Thoracic aorta (tissue), 2 donors: ENCODE data around the gene SGTA. TPM values are rescaled to one million over a fixed set of nuclear protein-coding genes. Genes with fewer than 3 reads are reported as not detected.
"Not testable (repeated sequence)": the region's sequence is repeated elsewhere in the genome, so short reads cannot be mapped to it uniquely, and the experiment has no call there.

Experiments used
- ATAC-seq: fragments of 150-250 bp; one replicate; pipeline ENCODE4 v1.8.0; 2017; ENCODE audit warnings: low read depth; ENCODE audit not compliant: insufficient number of reproducible peaks, low FRiP score
- DNase-seq: peaks from one replicate; pipeline ENCODE4 v3.0.0-alpha.2; 2020; ENCODE audit warnings: low spot score
- H3K27ac ChIP-seq, 2 donors: fragments of 200-600 bp; sonication (generic); 1 replicate in 1 of 2; 2 replicates in 1 of 2; pipeline ENCODE4 v1.5.1; 2016; ENCODE audit warnings: mild to moderate bottlenecking in 2 of 2, moderate library complexity in 2 of 2
- H3K27me3 ChIP-seq: fragments of 200-600 bp; sonication (generic); replicated peaks from 2 replicates; pipeline ENCODE4 v1.6.0; 2016; ENCODE audit warnings: mild to moderate bottlenecking; ENCODE audit not compliant: insufficient read depth
- H3K36me3 ChIP-seq: fragments of 200-600 bp; sonication (generic); one replicate; pipeline ENCODE4 v1.5.1; 2016
- H3K4me1 ChIP-seq, 2 donors: fragments of 200-600 bp; sonication (generic); 1 replicate in 1 of 2; 2 replicates in 1 of 2; pipeline versions ENCODE4 v1.5.1 to v1.6.0; 2016; ENCODE audit warnings: low read depth in 2 of 2, mild to moderate bottlenecking in 1 of 2; ENCODE audit not compliant: control insufficient read depth in 1 of 2
- H3K4me3 ChIP-seq: fragments of 200-600 bp; sonication (generic); 2 replicates; pipeline ENCODE4 v1.5.1; 2016; ENCODE audit warnings: mild to moderate bottlenecking
- H3K9me3 ChIP-seq: fragments of 200-600 bp; sonication (generic); 2 replicates; pipeline ENCODE4 v1.5.1; 2016
- total RNA-seq, 2 donors: library from RNA; depleted of rRNA; stranded (reverse); fragments of >200 nt; gene quantifications; one replicate each; pipeline versions ENCODE4 v1.1.0 to v1.2.3, GENCODE V29; 2016
- TF ChIP-seq, protein P1 (sequence below): fragments of 200-600 bp; sonication (generic); IDR thresholded peaks from one replicate; pipeline ENCODE4 v1.5.1; 2019; ENCODE audit warnings: antibody characterized with exemption

Gene SGTA
- total RNA-seq, 2 donors from 2014 or later: 43.7 to 46.4 TPM

DNA sequence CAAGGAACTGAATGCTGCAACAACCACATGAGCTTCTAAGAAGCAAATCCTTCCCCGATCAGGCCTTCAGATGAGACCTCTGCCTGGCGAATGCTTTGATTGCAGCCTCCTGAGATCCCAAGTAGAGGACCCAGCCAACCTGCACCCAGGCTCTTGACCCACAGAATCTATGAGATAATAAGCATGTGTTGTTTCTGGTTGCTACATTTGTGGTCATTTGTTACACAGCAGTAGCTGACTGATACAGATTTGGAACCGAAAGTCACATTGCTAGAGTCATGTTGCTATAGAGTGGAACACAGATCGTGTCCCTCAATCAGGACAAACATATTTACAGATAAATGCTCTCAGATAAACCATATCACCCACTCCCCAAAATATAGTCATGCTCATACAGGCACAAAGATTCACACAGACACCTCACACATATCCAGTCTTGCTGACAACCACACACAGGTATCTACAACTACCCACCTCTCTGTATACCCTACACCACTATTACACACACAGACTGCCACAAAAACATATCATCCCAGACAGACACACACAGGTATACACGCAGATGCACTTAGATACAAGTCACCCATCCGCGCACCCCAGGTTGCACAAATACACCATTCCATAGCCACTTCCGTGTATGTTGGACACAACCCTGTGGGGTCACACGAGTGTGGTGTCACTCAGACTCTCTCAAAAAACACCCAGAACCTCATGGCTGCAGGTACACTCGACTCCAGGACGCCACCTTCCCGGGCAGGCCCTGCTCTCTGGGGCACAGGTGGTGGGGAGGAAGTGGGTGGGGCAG, 67.4 kb downstream of the SGTA start:
- peaks cover 5% of the 10 kb centered on the region for H3K9me3 ChIP-seq
- DNase-seq: no peak
- H3K27ac ChIP-seq: no peak overlapping the region
- no peaks in the 10 kb centered on the region for H3K27me3 ChIP-seq
- no peaks in the 10 kb centered on the region for H3K36me3 ChIP-seq
- no peak for ATAC-seq
- peaks cover 3 to 11% of the 10 kb centered on the region in 2 donors for H3K4me1 ChIP-seq
- H3K4me3 ChIP-seq: no peak overlapping the region
- TF ChIP-seq, protein P1, sequence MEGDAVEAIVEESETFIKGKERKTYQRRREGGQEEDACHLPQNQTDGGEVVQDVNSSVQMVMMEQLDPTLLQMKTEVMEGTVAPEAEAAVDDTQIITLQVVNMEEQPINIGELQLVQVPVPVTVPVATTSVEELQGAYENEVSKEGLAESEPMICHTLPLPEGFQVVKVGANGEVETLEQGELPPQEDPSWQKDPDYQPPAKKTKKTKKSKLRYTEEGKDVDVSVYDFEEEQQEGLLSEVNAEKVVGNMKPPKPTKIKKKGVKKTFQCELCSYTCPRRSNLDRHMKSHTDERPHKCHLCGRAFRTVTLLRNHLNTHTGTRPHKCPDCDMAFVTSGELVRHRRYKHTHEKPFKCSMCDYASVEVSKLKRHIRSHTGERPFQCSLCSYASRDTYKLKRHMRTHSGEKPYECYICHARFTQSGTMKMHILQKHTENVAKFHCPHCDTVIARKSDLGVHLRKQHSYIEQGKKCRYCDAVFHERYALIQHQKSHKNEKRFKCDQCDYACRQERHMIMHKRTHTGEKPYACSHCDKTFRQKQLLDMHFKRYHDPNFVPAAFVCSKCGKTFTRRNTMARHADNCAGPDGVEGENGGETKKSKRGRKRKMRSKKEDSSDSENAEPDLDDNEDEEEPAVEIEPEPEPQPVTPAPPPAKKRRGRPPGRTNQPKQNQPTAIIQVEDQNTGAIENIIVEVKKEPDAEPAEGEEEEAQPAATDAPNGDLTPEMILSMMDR: no peak

DNA sequence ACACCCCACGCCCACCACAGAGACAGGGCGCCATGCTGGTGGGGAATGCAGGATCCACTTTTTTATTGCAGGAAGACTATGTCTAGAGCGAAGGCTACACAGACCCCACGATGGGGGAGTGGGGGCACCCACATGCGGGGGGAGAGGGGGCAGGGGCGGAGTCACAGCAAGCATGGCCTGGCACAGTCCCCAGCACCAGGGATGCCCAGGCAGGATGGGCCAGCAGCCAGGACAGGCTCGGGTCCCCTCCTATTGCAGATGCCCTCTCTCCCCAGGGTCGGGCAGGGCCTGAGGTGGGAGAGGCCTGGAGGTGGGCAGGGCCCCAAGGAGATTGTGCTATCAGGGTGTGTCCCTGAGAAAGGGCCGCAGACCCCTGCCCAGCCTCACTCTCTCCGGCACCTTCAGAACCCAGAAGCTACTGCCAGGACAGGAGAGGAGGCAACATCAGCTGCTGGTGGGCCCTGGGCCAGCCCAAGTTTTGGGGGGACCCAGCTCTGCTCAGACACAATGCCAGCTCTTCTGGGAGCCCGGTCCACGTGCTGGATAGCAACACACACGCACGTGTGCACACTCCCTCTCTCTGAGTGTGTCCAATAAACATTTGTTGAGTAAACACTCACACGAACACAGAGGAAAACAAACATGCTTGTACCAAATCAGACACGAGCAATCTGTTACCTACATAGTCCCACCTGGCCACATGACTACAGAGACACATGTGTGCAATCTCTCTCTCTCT, 68.4 kb downstream of the SGTA start:
- no peaks in the 10 kb centered on the region for H3K27me3 ChIP-seq
- H3K4me3 ChIP-seq: no peak overlapping the region
- H3K9me3 ChIP-seq: peaks cover 5% of the 10 kb centered on the region
- TF ChIP-seq, protein P1: no peak
- H3K27ac ChIP-seq: no peak overlapping the region
- no peak for DNase-seq
- H3K4me1 ChIP-seq: peaks cover 0 to 2% of the 10 kb centered on the region in 2 donors
- H3K36me3 ChIP-seq: no peaks in the 10 kb centered on the region
- ATAC-seq: no peak

DNA sequence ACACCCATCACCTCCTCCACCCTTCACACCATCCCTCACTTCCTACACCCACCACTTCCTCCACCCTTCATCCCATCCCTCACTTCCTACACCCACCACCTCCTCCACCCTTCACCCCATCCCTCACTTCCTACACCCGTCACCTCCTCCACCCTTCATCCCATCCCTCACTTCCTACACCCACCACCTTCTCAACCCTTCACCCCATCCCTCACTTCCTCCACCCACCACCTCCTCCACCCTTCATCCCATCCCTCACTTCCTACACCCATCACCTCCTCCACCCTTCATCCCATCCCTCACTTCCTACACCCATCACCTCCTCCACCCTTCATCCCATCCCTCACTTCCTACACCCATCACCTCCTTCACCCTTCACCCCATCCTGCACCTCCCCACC, 69.0 kb downstream of the SGTA start:
- DNase-seq, H3K4me1 ChIP-seq, H3K9me3 ChIP-seq, H3K36me3 ChIP-seq, H3K27ac ChIP-seq, ATAC-seq, H3K4me3 ChIP-seq, H3K27me3 ChIP-seq: not testable (repeated sequence)

DNA sequence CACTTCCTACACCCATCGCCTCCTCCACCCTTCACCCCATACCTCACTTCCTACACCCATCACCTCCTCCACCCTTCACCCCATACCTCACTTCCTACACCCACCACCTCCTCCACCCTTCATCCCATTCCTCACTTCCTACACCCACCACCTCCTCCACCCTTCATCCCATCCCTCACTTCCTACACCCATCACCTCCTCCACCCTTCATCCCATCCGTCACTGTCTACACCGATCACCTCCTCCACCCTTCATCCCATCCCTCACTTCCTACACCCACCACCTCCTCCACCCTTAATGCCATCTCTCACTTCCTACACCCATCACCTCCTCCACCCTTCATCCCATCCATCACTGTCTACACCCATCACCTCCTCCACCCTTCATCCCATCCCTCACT, 69.9 kb downstream of the SGTA start:
- not testable (repeated sequence) for H3K27ac ChIP-seq, H3K4me1 ChIP-seq, DNase-seq, H3K9me3 ChIP-seq, H3K4me3 ChIP-seq, ATAC-seq, H3K36me3 ChIP-seq, H3K27me3 ChIP-seq

DNA sequence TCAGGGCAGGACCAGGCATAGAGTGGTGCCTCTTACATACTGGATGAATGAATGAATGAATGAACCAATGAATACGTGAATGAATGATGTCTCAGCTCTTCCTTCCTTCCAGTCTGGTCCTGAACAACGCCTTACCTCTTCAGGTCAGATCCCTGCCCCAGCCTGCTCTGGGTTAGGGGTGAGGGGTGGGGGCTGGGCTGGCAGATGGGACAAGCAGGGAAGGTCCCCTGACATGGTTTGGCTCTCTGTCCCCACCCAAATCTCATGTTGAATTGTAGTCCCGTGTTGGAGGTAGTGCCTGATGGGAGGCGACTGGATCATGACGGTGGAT, 71.2 kb downstream of the SGTA start:
- H3K36me3 ChIP-seq: no peaks in the 10 kb centered on the region
- H3K4me1 ChIP-seq: no peaks in the 10 kb centered on the region
- DNase-seq (no peak), ATAC-seq (no peak)
- H3K27me3 ChIP-seq: no peaks in the 10 kb centered on the region
- H3K27ac ChIP-seq: no peak overlapping the region
- peaks cover 5% of the 10 kb centered on the region for H3K9me3 ChIP-seq
- TF ChIP-seq, protein P1: no peak
- H3K4me3 ChIP-seq: no peak overlapping the region

DNA sequence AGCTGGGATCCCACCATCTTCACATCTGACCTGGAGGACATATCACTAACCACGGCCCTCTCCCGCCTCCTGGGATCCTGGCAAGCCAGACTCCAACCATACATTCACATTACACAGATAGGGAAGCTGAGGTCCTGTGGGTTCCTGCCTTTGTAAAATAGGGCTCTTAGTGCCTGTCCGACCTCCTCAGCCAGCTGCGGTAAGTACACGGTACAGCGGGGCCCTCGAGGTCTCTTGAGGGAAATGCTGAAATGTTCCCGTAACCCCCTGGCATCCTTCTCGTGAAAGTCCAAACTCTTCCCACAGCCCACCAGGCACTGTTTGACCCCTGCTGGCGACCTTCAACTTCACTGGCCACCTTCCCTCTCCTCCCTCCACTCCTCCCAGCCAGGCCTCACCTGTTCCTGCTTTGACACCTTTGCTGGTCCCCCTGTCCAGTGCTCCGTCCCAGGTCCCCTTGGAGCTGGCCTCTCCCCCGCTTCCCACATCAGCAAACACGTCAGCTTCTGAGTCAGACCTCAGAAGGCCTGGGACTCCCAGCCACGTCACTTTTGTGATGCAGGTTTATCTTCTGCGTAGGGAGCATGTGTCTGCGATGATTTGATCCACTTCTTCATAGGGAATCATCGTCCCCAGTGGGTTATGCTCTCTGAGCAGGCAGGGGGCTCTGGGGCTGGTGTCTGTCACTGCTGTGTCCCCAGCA, 71.8 kb downstream of the SGTA start:
- ATAC-seq (no peak), DNase-seq (no peak)
- TF ChIP-seq, protein P1: no peak
- Histone ChIP-seq H3K4me1 (no peaks in the 10 kb centered on the region), H3K4me3 (no peak overlapping the region), H3K27me3 (no peaks in the 10 kb centered on the region), H3K9me3 (peaks cover 5% of the 10 kb centered on the region), H3K27ac (no peak overlapping the region), H3K36me3 (no peaks in the 10 kb centered on the region)
